CD4-positive, alpha-beta T cell (primary cell): Measurements from ENCODE around the gene RRAS2. TPM values are rescaled to one million over a fixed set of nuclear protein-coding genes. Genes with fewer than 3 reads are reported as not detected.
"Not testable (repeated sequence)": the region's sequence is repeated elsewhere in the genome, so short reads cannot be mapped to it uniquely, and the experiment has no call there.

Experiments used
- ATAC-seq: fragments of 200-7000 bp; cut with Tn5 transposase; one replicate; pipeline ENCODE4 v1.10.0; 2022; ENCODE audit warnings: mild to moderate bottlenecking; ENCODE audit not compliant: poor library complexity
- CTCF ChIA-PET: fragments of 350-600 bp; sonication (Branson Sonifier 250); formaldehyde crosslinking; loops from one replicate; lab custom pipeline; 2021; ENCODE audit warnings: antibody characterized with exemption, inconsistent platforms; lab: Charles Lee
- POLR2A ChIA-PET: fragments of 350-600 bp; sonication (Branson Sonifier 250); formaldehyde crosslinking; loops from one replicate; lab custom pipeline; 2021; ENCODE audit warnings: antibody characterized with exemption, inconsistent platforms; lab: Charles Lee
- DNase-seq, 14 experiments: peaks; one replicate each; pipeline ENCODE4 v3.0.0-alpha.2; 2013 to 2020; ENCODE audit warnings: mixed read lengths in 2 of 14
- H3K27ac ChIP-seq, 2 donors: one replicate each; pipeline versions ENCODE4 v1.5.1 to v1.7.0; 2013; ENCODE audit warnings: low read length in 2 of 2, low read depth in 1 of 2, mild to moderate bottlenecking in 1 of 2
- H3K27me3 ChIP-seq, 2 experiments: 1 replicate in 1 of 2; 2 replicates in 1 of 2; pipeline versions ENCODE4 v1.6.1 to v1.7.0; 2013; ENCODE audit warnings: low read length in 2 of 2, control low read depth in 1 of 2, mild to moderate bottlenecking in 1 of 2, moderate library complexity in 1 of 2; ENCODE audit not compliant: insufficient read depth in 2 of 2, control insufficient read depth in 1 of 2
- H3K36me3 ChIP-seq: one replicate; pipeline ENCODE4 v1.6.1; 2013; ENCODE audit warnings: low read length, control low read depth; ENCODE audit not compliant: insufficient read depth
- H3K4me1 ChIP-seq: one replicate; pipeline ENCODE4 v1.6.1; 2013; ENCODE audit warnings: low read length, control low read depth; ENCODE audit not compliant: insufficient read depth
- H3K4me3 ChIP-seq: one replicate; pipeline ENCODE4 v1.5.1; 2013; ENCODE audit warnings: mild to moderate bottlenecking, low read length, moderate library complexity
- H3K9me3 ChIP-seq, 2 experiments: 1 replicate in 1 of 2; 2 replicates in 1 of 2; pipeline versions ENCODE4 v1.6.1 to v1.7.0; 2013; ENCODE audit warnings: low read length in 2 of 2, mild to moderate bottlenecking in 2 of 2, control low read depth in 1 of 2, moderate library complexity in 1 of 2; ENCODE audit not compliant: control insufficient read depth in 1 of 2, insufficient read depth in 1 of 2
- H3K27ac Mint-ChIP-seq: one replicate; pipeline ENCODE4 v1.8.0; 2020; ENCODE audit warnings: mixed read lengths
- H3K27me3 Mint-ChIP-seq: one replicate; pipeline ENCODE4 v1.8.0; 2021; ENCODE audit warnings: mixed read lengths
- H3K36me3 Mint-ChIP-seq: one replicate; pipeline ENCODE4 v1.8.0; 2021; ENCODE audit warnings: low read depth, mixed read lengths
- H3K4me1 Mint-ChIP-seq: one replicate; pipeline ENCODE4 v1.8.0; 2021; ENCODE audit warnings: low read depth, mixed read lengths
- H3K4me3 Mint-ChIP-seq: one replicate; pipeline ENCODE4 v1.8.0; 2020; ENCODE audit warnings: mild to moderate bottlenecking, mixed read lengths
- H3K9me3 Mint-ChIP-seq: one replicate; pipeline ENCODE4 v1.8.0; 2020; ENCODE audit warnings: mixed read lengths
- CTCF ChIP-seq: fragments of 200-600 bp; IDR thresholded peaks from one replicate; pipeline ENCODE4 v1.8.0; 2022; ENCODE audit warnings: antibody characterized with exemption, mild to moderate bottlenecking
- intact Hi-C, 2 experiments: fragments of 100-400 bp; cut with DNase I in 1 of 2; cut with micrococcal nuclease in 1 of 2; formaldehyde crosslinking; loops; one replicate each; pipeline versions ENCODE4 v1.15.1 to v1.9.0; 2023 to 2025; cut with DNase I, micrococcal nuclease
- total RNA-seq, 174 experiments: library from RNA in 2 of 174; stranded (reverse) in 2 of 174; gene quantifications; one replicate each; pipeline ENCODE4 v1.2.3 and lab custom pipeline; 2021 to 2026

RRAS2 gene
- total RNA-seq, 2 experiments from 2014 or later = 20.7 to 21.2 TPM

GRCh38 chr11:14346303-14346955 lies 12.6 kb downstream of the RRAS2 start:
- POLR2A ChIA-PET = interaction anchor here (0.6 kb wide), 1 partner anchor 181 kb away, joined by 3 read pairs; no protein-coding TSS in a partner anchor
- DNase-seq = no peak
- no peak overlapping the region for H3K27ac ChIP-seq
- H3K4me1 Mint-ChIP-seq = peaks cover 28% of the 10 kb centered on the region
- no peaks in the 10 kb centered on the region for H3K36me3 ChIP-seq
- CTCF ChIA-PET = interaction anchor here (0.9 kb wide), 1 partner anchor 10 kb away, joined by 3 read pairs; no protein-coding TSS in a partner anchor
- intact Hi-C loops = no loop called here
- no peaks in the 10 kb centered on the region for H3K27me3 ChIP-seq
- H3K27me3 Mint-ChIP-seq = no peaks in the 10 kb centered on the region
- TF ChIP-seq CTCF = no peak
- no peaks in the 10 kb centered on the region for H3K4me1 ChIP-seq
- H3K9me3 Mint-ChIP-seq = peaks cover 5% of the 10 kb centered on the region
- no peak overlapping the region for H3K4me3 Mint-ChIP-seq
- ATAC-seq = no peak
- peaks cover 25% of the 10 kb centered on the region for H3K36me3 Mint-ChIP-seq
- H3K27ac Mint-ChIP-seq = no peak overlapping the region
- H3K9me3 ChIP-seq = peaks cover 7 to 11% of the 10 kb centered on the region in 2 experiments
- H3K4me3 ChIP-seq = no peak overlapping the region

- H3K4me3 ChIP-seq = no peak overlapping the region
- H3K27me3 ChIP-seq = no peaks in the 10 kb centered on the region
- peaks cover 25% of the 10 kb centered on the region for H3K36me3 Mint-ChIP-seq
- ChIA-PET CTCF (no interaction called here), POLR2A (no interaction called here)
- peaks cover 5% of the 10 kb centered on the region for H3K9me3 Mint-ChIP-seq
- no peak overlapping the region for H3K4me3 Mint-ChIP-seq
- H3K27ac ChIP-seq = no peak overlapping the region
- ATAC-seq (no peak), DNase-seq (no peak)
- peaks cover 7 to 11% of the 10 kb centered on the region in 2 experiments for H3K9me3 ChIP-seq
- no peak for TF ChIP-seq CTCF
- H3K4me1 Mint-ChIP-seq = peaks cover 33% of the 10 kb centered on the region
- no peaks in the 10 kb centered on the region for H3K4me1 ChIP-seq
- H3K27me3 Mint-ChIP-seq = no peaks in the 10 kb centered on the region
- no peaks in the 10 kb centered on the region for H3K36me3 ChIP-seq
- intact Hi-C loops = no loop called here
- H3K27ac Mint-ChIP-seq = no peak overlapping the region
Measured at GRCh38 chr11:14345668-14346067, 13.3 kb downstream of the RRAS2 start.

GRCh38 chr11:14345016-14345415 lies 14.0 kb downstream of the RRAS2 start:
- H3K27me3 Mint-ChIP-seq, H3K4me3 ChIP-seq, H3K4me3 Mint-ChIP-seq, intact Hi-C loops, H3K9me3 Mint-ChIP-seq, H3K27ac ChIP-seq, DNase-seq, ATAC-seq, H3K4me1 ChIP-seq, POLR2A ChIA-PET, H3K36me3 ChIP-seq, H3K27ac Mint-ChIP-seq, H3K27me3 ChIP-seq: not testable (repeated sequence)
- CTCF ChIA-PET = interaction anchor here (0.7 kb wide), 2 partner anchors 25 to 661 kb away, joined by 3 read pairs; no protein-coding TSS in a partner anchor
- Mint-ChIP-seq H3K36me3 (peaks cover 23% of the 10 kb centered on the region), H3K4me1 (peaks cover 31% of the 10 kb centered on the region)
- H3K9me3 ChIP-seq = peaks cover 7 to 11% of the 10 kb centered on the region in 2 experiments
